ENCODE results near the gene OSBPL5. TPM values are rescaled to one million over a fixed set of nuclear protein-coding genes. Genes with fewer than 3 reads are reported as not detected.

Gene OSBPL5
- total RNA-seq, 2 experiments from 2014 or later = 0.63 to 2.7 TPM

DNA sequence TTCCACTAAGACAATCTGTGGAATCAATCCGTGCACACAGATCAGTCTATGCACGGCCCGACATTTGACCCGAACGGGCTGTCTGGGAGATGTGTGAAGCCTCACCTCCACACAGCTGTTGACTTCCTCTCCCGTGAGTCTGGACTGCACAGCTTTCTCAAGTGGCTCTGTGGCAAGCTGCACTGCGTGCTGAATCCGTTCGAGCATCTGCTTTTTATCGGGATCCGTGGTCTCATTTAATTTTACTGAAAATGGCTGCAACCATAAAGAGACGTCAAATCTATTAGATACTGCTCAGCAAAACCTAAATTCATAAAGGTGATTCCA is 127.2 kb downstream of the OSBPL5 start:
- ChIA-PET CTCF (ENCODE audit: unreplicated experiment) (interaction anchor here (0.5 kb wide), 1 partner anchor 51 kb away, joined by 4 read pairs; no protein-coding TSS in a partner anchor), POLR2A (no interaction called here)
- BruUV-seq (replicated peaks) = no TSS peak
- H3K79me2 ChIP-seq (ENCODE audit: insufficient read depth, low read depth, low read length) = no peaks in the 10 kb centered on the region
- H3K4me2 ChIP-seq (ENCODE audit: low read length) = no peak overlapping the region
- H3K9me2 ChIP-seq (ENCODE audit: insufficient read depth, low read length) = no peaks in the 10 kb centered on the region
- H3K4me1 ChIP-seq (ENCODE audit: insufficient read depth, low read length, poor library complexity, severe bottlenecking) = peaks cover 24% of the 10 kb centered on the region
- H4K20me1 ChIP-seq (ENCODE audit: insufficient read depth, low read length) = no peaks in the 10 kb centered on the region
- intact Hi-C loops (cut with micrococcal nuclease; ENCODE audit: unreplicated experiment) = loop anchor here (1.0 kb wide), 2 partner anchors 53 to 179 kb away; no protein-coding TSS in a partner anchor
- peaks cover 82% of the 10 kb centered on the region for H3K36me3 ChIP-seq (ENCODE audit: insufficient read depth, low read length)
- no peak overlapping the region for H2AFZ ChIP-seq (ENCODE audit: low read length)
- H3K4me3 ChIP-seq (ENCODE audit: low read depth, low read length, poor library complexity, severe bottlenecking) = no peak overlapping the region
- no peaks in the 10 kb centered on the region for H3K9me3 ChIP-seq (ENCODE audit: low read length)
- DNase-seq (ENCODE audit: low spot score) = no peak
- H3K27ac ChIP-seq (ENCODE audit: low read depth, low read length, poor library complexity, severe bottlenecking) = no peak overlapping the region
- TF ChIP-seq, protein P1, sequence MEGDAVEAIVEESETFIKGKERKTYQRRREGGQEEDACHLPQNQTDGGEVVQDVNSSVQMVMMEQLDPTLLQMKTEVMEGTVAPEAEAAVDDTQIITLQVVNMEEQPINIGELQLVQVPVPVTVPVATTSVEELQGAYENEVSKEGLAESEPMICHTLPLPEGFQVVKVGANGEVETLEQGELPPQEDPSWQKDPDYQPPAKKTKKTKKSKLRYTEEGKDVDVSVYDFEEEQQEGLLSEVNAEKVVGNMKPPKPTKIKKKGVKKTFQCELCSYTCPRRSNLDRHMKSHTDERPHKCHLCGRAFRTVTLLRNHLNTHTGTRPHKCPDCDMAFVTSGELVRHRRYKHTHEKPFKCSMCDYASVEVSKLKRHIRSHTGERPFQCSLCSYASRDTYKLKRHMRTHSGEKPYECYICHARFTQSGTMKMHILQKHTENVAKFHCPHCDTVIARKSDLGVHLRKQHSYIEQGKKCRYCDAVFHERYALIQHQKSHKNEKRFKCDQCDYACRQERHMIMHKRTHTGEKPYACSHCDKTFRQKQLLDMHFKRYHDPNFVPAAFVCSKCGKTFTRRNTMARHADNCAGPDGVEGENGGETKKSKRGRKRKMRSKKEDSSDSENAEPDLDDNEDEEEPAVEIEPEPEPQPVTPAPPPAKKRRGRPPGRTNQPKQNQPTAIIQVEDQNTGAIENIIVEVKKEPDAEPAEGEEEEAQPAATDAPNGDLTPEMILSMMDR (conservative IDR thresholded peaks at IDR 0.05; ENCODE audit: low read length) = no peak
- TF ChIP-seq EZH2phosphoT487 (IDR thresholded peaks at IDR 0.05; ENCODE audit: borderline replicate concordance, low read depth, low read length) = no peak

Small RNA genes within 50 kb of the gene (small RNA-seq; reads per million reads assigned to genes)
- gene RNU1-91P = not detected

Other genes starting within 250 kb of the OSBPL5 start
- gene PHLDA2, start 235.9 kb downstream of the OSBPL5 start, total RNA-seq (2014; rRNA removed; shearing (Covaris generic)) = 0.16 and 1.0 TPM in 2 replicates
- gene PHLDA2, start 235.9 kb downstream of the OSBPL5 start, total RNA-seq (2022) = 0.34 and 0.50 TPM in 2 replicates
- 152 and 247 TPM in 2 replicates for gene NAP1L4, start 173.0 kb downstream of the OSBPL5 start, total RNA-seq (2014; rRNA removed; shearing (Covaris generic))
- 183 and 188 TPM in 2 replicates for gene NAP1L4, start 173.0 kb downstream of the OSBPL5 start, total RNA-seq (2022)
- 58.3 and 62.4 TPM in 2 replicates for gene CARS1, start 107.9 kb downstream of the OSBPL5 start, total RNA-seq (2014; rRNA removed; shearing (Covaris generic))
- gene CARS1, start 107.9 kb downstream of the OSBPL5 start, total RNA-seq (2022) = 88.8 and 92.6 TPM in 2 replicates
- gene MRGPRG, start 53.5 kb upstream of the OSBPL5 start, total RNA-seq (2014; rRNA removed; shearing (Covaris generic)) = not detected in 2 replicates
- gene MRGPRG, start 53.5 kb upstream of the OSBPL5 start, total RNA-seq (2022) = not detected in 2 replicates
- not detected in 2 replicates for gene MRGPRE, start 67.1 kb upstream of the OSBPL5 start, total RNA-seq (2014; rRNA removed; shearing (Covaris generic))
- gene MRGPRE, start 67.1 kb upstream of the OSBPL5 start, total RNA-seq (2022) = not detected in 2 replicates
- 82.3 and 100 TPM in 2 replicates for gene ZNF195, start 213.8 kb upstream of the OSBPL5 start, total RNA-seq (2014; rRNA removed; shearing (Covaris generic))
- 95.1 and 95.7 TPM in 2 replicates for gene ZNF195, start 213.8 kb upstream of the OSBPL5 start, total RNA-seq (2022)

Measured in OCI-LY7 (cell line).